OCI-LY1 (cell line): ENCODE measurements around the gene PLCB4.

ENCODE experiments used
- H2AFZ ChIP-seq: fragments of 200-600 bp; sonication (generic), shearing (Covaris generic); 2 replicates; pipeline ENCODE4 v1.6.0; 2014; ENCODE audit warnings: antibody characterized with exemption, mild to moderate bottlenecking, low read length
- H3F3A ChIP-seq: fragments of 200-600 bp; sonication (generic), shearing (Covaris generic); 2 replicates; pipeline ENCODE4 v1.6.0; 2014; ENCODE audit warnings: mild to moderate bottlenecking, antibody characterized with exemption, low read length, moderate library complexity; ENCODE audit not compliant: insufficient read depth
- H3K27ac ChIP-seq: fragments of 200-600 bp; sonication (generic); 2 replicates; pipeline ENCODE4 v1.5.1; 2014; ENCODE audit warnings: low read length, mixed run types, mild to moderate bottlenecking, low read depth; ENCODE audit not compliant: poor library complexity, severe bottlenecking
- H3K27me3 ChIP-seq: fragments of 200-600 bp; sonication (generic); 2 replicates; pipeline ENCODE4 v1.6.0; 2014; ENCODE audit warnings: antibody characterized with exemption, mild to moderate bottlenecking, low read length, moderate library complexity; ENCODE audit not compliant: insufficient read depth
- H3K36me3 ChIP-seq: fragments of 200-600 bp; sonication (generic); 2 replicates; pipeline ENCODE4 v1.6.1; 2014; ENCODE audit warnings: mild to moderate bottlenecking, antibody characterized with exemption, low read length, moderate library complexity, mixed read lengths; ENCODE audit not compliant: insufficient read depth
- H3K4me1 ChIP-seq: fragments of 200-600 bp; sonication (generic); 2 replicates; pipeline ENCODE4 v1.5.1; 2014; ENCODE audit warnings: mild to moderate bottlenecking, low read length, moderate library complexity; ENCODE audit not compliant: insufficient read depth, severe bottlenecking
- H3K4me2 ChIP-seq: fragments of 200-600 bp; sonication (generic), shearing (Covaris generic); 2 replicates; pipeline ENCODE4 v1.6.1; 2014; ENCODE audit warnings: low read length
- H3K4me3 ChIP-seq: fragments of 200-600 bp; sonication (generic); 2 replicates; pipeline ENCODE4 v1.5.1; 2014; ENCODE audit warnings: low read length, low read depth, mild to moderate bottlenecking, mixed read lengths; ENCODE audit not compliant: poor library complexity, severe bottlenecking
- H3K79me2 ChIP-seq: fragments of 200-600 bp; shearing (Covaris generic); 2 replicates; pipeline ENCODE4 v1.6.1; 2016; ENCODE audit warnings: mixed run types, low read length, mixed read lengths; ENCODE audit not compliant: insufficient read depth
- H3K9ac ChIP-seq: fragments of 200-600 bp; sonication (generic), shearing (Covaris generic); 2 replicates; pipeline ENCODE4 v1.6.1; 2014; ENCODE audit warnings: mild to moderate bottlenecking, low read length, mixed read lengths
- H3K9me2 ChIP-seq: fragments of 200-600 bp; sonication (generic), shearing (Covaris generic); 2 replicates; pipeline ENCODE4 v1.6.1; 2014; ENCODE audit warnings: low read depth, mild to moderate bottlenecking, low read length, mixed read lengths
- H3K9me3 ChIP-seq: fragments of 200-600 bp; shearing (Covaris generic); 2 replicates; pipeline ENCODE4 v1.6.1; 2014; ENCODE audit warnings: low read length, mixed read lengths
- H4K20me1 ChIP-seq: fragments of 200-600 bp; sonication (generic), shearing (Covaris generic); 2 replicates; pipeline ENCODE4 v1.6.0; 2016; ENCODE audit warnings: mild to moderate bottlenecking, low read length; ENCODE audit not compliant: insufficient read depth
- CTCF ChIP-seq: fragments of 200-600 bp; sonication (generic), shearing (Covaris generic); IDR thresholded peaks from 2 replicates; pipeline ENCODE4 v1.5.1; 2017; ENCODE audit warnings: mild to moderate bottlenecking, antibody characterized with exemption, low read length, moderate library complexity, mixed read lengths
- EZH2 ChIP-seq: fragments of 200-600 bp; sonication (generic), shearing (Covaris generic); IDR thresholded peaks from 2 replicates; pipeline ENCODE4 v1.8.0; 2017; ENCODE audit warnings: borderline replicate concordance, mixed run types, mild to moderate bottlenecking, antibody characterized with exemption, low read length, moderate library complexity, mixed read lengths

PLCB4 gene

GRCh38 chr20:9195031-9195430 is 126.1 kb downstream of the PLCB4 start:
- no peaks in the 10 kb centered on the region for H3K79me2 ChIP-seq
- H3K9me3 ChIP-seq: no peaks in the 10 kb centered on the region

GRCh38 chr20:9196110-9196509 is 127.2 kb downstream of the PLCB4 start:
- Histone ChIP-seq H3K9ac (no peak overlapping the region), H2AFZ (no peak overlapping the region), H3K9me3 (no peaks in the 10 kb centered on the region), H3K9me2 (no peaks in the 10 kb centered on the region), H3K36me3 (no peaks in the 10 kb centered on the region), H3K79me2 (no peaks in the 10 kb centered on the region), H3K4me1 (no peaks in the 10 kb centered on the region), H3F3A (no peaks in the 10 kb centered on the region), H4K20me1 (no peaks in the 10 kb centered on the region), H3K4me2 (no peak overlapping the region), H3K27ac (no peak overlapping the region), H3K4me3 (no peak overlapping the region), H3K27me3 (no peaks in the 10 kb centered on the region)
- TF ChIP-seq EZH2 (no peak), CTCF (no peak)

More at GRCh38 chr20:9195031-9195430, 126.1 kb downstream of the PLCB4 start:
- Histone ChIP-seq H3K4me2 (no peak overlapping the region), H3K27me3 (no peaks in the 10 kb centered on the region), H3F3A (no peaks in the 10 kb centered on the region), H2AFZ (no peak overlapping the region), H3K36me3 (no peaks in the 10 kb centered on the region), H3K4me3 (no peak overlapping the region), H3K9me2 (no peaks in the 10 kb centered on the region), H4K20me1 (no peaks in the 10 kb centered on the region), H3K27ac (no peak overlapping the region), H3K4me1 (no peaks in the 10 kb centered on the region), H3K9ac (no peak overlapping the region)
- TF ChIP-seq EZH2: no peak
- TF ChIP-seq CTCF: no peak

- Histone ChIP-seq H3K9ac (no peak overlapping the region), H3K79me2 (no peaks in the 10 kb centered on the region), H3K27me3 (no peaks in the 10 kb centered on the region), H3K9me3 (no peaks in the 10 kb centered on the region), H2AFZ (no peak overlapping the region), H3K36me3 (no peaks in the 10 kb centered on the region), H3K4me2 (no peak overlapping the region), H3K4me3 (no peak overlapping the region), H4K20me1 (no peaks in the 10 kb centered on the region), H3K9me2 (no peaks in the 10 kb centered on the region), H3K4me1 (no peaks in the 10 kb centered on the region), H3F3A (no peaks in the 10 kb centered on the region), H3K27ac (no peak overlapping the region)
- TF ChIP-seq CTCF (no peak), EZH2 (no peak)
Observed at GRCh38 chr20:9198460-9198859, 129.6 kb downstream of the PLCB4 start.
